SIG-M5 (cell line): ENCODE measurements around the gene DUSP3.

ENCODE experiments used
- DNase-seq: peaks from one replicate; lab custom pipeline; 2025; lab: John Stamatoyannopoulos, UW

The DUSP3 gene

DNA sequence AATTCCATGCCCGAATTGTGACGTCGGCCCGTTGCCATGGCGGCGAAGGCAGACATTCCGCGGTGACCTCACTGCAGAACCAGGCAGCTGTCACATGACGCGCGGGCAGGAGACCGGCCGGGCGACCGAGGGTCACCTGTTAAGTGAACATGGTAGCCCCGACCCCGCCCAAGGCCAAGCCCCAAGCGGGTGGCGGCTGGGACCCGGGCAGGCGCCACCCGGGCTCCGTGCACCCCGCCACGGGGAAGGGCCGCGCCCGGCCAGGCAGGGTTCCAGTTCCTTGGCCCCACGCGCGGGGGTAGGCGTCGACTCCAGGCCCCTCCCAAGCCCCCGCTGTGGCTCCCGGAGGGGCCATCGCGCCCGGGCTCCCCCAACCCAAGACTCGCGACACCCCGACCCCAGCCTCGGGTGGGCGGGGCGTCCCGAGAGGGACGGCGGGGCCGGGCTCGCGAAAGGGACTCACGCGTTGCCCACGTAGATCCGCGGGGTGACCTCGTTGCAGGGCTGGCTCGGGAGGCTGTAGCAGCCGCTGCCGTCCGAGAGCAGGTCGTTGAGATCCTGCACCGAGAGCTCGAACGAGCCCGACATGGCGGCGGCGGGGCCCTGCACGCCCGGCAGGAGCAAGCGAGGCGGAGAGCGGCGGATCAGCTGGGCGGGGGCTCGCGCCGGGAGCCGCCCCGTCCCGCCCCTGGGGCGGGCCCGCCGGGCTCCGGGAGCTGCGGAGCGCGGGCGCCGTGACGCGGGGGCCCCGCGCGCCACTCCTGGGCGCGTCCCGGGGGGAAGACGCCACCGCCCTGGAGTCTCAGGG lies at the start of gene DUSP3:
TSS of gene DUSP3 (minus strand) at position 641 of the 808 bp plus-strand sequence. CDS start at position 588, 53 bp downstream.
- no peak for DNase-seq

DNA sequence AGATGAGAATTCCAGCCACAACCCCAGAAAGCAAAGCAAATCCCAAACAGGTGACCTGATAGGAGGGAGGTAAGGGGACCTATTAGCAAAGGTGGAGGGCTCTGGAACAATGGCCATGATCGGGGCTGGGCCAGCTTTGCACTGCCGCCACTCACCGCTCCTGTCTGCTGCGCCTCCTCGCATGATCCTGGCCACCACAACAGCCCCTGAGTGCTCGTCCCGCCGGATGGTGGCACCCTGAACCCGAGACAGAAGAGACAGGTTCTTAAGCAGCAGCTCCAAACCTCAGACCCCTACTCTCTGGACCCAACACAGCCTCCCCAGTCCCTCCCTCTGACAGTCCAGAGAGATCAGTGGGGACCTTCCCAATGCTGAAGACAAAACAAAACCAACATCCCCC lies 48.8 kb upstream of the DUSP3 start:
- DNase-seq, result no peak

DNA sequence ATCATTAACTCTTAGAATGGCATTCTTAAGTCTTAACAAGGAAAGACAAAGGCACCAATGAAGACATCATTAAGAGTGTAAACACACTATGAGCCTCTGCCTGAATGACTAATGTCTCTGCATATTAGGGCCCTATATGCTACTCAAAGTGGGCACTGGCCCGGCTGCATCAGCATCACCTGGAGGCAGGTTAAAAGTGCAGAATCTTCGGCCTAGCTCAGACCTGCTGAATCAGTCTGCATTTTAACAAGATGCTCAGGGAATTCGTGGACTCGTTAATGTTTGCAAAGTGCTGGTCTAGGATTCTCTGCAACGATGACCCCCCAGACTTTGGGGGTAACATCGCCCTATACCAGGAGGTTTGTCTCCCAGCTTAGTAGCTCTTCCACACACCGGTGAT lies 47.4 kb upstream of the DUSP3 start:
- no peak for DNase-seq

DNA sequence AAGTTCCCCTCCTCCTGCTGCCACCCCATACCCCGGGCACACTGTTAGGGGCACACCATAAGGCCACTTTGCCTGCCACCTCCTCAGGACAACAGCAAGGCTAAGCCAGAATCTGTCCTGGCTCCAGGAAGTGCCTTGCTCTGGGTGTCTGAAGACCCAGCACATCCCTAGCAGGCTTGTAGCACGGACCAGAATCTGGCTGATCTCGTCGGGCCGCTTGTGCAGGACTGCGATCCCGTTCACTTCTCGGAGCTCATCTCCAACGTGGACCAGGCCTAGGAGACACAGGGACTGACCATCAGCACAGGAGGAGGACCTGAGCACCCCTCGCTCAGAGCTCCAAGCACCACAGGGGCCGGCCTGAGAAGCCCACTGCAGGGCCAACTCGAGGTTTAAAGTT lies 46.8 kb upstream of the DUSP3 start:
- DNase-seq, result no peak

DNA sequence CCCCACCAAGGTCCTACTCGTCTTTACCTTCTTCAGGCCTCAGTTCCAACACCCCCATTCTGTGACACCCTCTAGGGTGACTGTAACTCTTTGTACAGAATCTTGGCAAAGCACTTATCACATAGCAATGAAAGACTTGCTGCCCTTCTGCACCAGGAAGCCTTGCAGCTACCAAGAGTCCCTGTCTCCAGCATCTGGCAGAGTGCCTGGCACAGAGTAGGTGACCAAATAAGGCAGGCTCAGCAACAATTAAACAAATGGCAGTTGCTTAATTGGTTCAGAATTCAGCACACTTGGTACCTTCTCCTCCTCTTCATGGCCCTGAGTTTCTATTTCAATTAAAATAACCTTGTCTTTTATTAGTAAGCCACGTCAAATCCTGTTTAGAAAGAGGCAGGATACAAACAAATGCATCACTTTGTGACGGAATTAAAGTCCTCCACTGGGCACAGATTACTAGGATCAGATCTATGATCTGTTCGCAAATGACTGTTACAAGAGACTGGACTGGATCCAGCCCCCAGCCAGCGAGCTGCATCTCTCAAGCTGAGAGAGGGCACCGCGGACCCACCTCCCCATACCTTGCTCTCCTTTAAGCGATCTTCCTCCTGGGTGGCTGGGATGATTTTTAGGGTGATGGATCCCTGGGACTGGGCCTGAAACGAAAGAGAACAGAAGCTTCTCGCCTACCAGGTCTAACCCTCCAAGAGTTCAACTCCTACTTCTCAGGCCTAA lies 44.7 kb upstream of the DUSP3 start:
- no peak for DNase-seq

DNA sequence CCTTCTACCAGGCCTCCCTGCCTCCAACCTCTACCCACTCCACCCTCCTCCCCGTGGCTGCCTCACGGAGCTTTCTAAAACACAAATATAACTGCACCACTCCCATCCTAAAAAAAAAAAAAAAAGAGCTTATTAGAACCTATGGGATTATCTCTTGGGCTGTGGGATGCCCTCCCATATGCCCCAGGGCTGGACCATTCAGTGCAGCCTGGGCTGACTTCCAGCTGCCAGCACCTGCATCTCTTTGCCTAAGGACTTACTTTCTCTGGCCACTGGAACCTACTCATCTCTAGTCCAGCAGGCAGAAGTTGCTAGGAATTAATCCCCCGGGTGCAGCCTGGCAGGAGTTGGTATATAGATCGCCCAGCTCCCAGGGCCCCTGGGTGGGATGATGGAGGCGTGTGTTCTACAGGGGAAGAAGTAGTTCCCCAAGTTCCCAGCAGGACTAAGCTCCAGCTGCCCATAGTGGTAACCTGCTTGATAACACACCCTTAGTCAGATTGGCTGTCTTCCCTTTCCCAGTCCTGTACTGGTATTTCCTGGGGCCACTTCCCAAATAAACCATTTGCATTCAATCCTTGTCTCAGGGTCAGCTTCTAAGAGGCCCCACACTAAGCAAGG lies 43.9 kb upstream of the DUSP3 start:
- no peak for DNase-seq

DNA sequence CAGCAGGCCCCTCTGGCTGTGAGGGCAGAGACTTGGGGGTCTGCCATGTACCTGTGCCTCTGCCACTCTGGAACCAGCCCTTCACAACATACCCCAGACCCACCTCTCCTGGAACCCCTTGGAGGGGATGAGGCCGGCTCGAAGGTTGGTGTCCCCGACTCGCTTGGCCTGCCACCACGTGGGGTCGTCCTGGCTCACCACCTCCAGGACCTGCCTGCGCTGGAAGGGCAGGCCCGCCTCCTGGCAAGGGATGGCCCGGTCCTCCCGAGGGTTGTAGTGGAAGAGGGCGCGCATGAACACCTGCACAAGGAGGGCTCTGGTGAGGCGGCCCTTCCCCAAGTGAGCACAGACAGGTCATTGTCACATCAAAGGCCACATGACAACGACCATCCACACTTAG lies 42.0 kb upstream of the DUSP3 start:
- DNase-seq, result no peak

DNA sequence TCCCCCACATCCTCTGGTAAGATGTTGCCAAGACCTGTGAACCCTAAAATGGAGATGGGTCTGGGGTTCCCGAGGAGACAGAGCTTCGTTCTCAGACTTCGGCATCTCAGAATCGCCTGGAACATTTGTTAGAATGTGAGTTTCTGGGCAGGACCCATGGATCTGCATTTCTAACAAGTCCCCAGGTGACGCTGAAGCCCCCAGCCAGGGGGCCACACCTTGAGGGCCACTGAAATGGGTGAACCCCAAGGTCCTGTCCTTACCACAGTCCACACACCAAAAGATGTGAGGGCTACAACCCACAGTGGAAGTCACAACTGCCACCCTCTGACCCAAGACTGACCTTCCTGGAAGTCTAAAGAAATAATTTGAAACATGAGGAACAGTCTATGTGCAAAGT lies 40.2 kb upstream of the DUSP3 start:
- DNase-seq, result no peak

DNA sequence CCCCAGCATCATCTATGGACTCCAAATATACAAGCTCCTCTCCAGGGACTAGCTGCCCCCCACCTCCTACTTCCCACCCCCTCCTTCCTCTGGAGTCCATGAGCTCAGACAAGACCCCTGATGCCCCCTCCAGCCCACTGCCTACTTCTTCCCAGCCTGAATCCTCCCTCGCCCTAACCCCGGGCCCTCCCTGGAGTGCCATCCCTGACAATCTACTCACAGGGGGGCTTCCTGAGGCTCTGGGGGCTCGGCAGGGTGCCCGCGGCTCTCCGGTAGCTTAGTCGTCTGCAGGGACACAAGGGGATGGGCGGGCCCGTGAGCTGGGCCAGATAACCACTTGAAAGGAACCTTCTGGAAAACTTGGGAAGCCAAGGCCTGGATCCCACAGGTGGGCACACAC lies 39.0 kb upstream of the DUSP3 start:
- DNase-seq, result no peak

DNA sequence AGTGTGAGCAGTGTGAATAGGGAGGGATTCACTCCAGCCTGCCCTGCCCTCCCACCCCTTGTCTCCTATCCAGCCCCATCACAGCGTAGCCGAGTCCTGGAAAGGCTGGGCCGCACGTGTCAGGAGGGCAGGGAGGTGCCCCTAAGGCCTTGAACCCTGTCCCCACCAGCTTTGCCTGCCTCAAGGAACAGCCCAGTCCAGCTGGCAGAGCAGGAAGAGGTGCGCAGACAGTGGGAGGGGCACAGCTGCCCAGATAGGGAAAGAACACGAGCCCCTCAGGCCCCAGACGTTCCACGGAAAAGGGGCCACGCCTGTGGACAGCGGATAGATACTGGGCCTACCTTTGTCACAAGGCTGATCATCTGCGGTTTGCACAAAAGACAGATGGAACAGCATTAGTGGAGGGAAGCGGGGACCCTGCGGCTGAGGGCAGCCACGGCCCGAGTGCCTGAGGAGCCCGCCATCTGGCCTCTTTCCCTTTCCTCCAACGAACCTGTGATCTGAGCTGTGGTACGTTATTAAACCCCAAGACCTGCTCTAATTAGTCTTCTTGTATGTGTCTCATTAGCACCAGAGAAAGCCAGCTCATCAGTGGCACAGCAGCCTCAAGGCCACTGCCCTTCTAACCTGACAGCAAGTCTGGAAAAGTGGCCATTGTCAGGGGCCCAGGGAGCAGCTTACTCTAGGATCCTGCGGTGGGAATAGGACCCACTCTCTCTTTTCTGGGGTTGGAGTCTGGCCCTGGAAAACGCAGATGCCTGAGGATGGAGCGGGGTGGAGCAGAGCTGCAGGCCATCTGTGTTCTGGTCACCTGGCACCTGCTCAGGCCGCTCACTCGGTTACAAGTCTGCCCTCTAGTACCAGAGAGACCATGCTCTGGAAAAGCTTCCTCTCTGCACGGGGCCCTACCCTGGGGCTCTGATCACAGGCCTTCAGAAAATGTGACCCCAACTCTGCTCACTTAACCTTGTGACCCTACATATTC lies 37.9 kb upstream of the DUSP3 start:
- no peak for DNase-seq

DNA sequence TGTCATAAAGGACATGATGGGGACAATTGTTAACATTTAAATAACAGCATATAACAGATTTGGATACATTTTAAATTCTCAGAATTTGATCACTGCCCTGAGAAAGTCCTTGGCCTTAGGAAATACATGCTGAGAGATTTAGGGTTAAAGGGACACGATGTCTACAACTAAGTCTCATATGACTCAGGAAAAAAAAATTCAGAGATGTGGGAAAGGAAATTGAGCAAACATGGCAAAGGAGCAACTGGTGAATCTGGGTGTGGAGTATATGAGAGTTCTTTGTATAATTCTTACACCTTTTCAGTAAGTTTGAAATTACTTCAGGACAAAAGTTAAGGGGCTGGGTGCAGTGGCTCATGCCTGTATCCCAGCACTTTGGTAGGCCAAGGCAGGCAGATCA lies 35.9 kb upstream of the DUSP3 start:
- no peak for DNase-seq

DNA sequence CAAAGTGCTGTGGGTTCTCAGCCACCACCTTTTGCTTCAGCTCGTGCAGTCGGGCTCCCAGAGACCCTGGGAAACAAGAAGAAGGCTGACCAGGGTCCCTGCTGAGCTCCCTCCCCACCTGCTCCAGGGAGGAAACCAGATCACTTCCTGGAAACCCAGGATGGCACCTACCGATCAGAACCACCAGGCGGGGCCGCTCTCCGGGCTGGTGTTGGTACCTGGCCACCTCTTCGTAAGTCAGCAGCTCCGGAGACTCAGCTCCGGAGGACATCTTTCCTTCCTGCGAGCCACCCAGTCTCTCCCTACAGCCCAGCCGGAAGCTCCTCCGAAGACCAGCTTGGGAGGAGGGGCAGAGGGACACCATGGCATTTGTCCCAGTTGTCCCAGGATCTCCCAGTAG lies 35.2 kb upstream of the DUSP3 start:
- no peak for DNase-seq

DNA sequence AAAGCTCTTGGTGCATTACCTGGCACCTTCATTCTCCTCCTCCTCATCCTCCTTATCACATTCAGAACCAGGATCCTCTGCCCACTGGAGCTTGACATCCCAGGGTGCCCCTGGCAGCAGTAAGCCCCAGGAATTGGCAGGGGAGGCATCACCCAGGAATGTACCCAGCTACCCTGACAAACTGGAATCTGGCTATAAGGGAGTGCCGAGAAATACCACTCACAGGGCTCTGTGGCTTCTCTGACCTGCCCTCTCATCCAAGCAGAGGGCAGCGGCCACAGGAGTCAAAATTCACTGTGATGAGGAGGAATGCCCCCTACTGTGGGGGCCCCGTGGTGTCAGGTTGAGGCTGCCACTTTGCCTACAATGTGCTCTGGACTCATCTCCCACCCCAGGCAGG lies 34.6 kb upstream of the DUSP3 start:
- no peak for DNase-seq

DNA sequence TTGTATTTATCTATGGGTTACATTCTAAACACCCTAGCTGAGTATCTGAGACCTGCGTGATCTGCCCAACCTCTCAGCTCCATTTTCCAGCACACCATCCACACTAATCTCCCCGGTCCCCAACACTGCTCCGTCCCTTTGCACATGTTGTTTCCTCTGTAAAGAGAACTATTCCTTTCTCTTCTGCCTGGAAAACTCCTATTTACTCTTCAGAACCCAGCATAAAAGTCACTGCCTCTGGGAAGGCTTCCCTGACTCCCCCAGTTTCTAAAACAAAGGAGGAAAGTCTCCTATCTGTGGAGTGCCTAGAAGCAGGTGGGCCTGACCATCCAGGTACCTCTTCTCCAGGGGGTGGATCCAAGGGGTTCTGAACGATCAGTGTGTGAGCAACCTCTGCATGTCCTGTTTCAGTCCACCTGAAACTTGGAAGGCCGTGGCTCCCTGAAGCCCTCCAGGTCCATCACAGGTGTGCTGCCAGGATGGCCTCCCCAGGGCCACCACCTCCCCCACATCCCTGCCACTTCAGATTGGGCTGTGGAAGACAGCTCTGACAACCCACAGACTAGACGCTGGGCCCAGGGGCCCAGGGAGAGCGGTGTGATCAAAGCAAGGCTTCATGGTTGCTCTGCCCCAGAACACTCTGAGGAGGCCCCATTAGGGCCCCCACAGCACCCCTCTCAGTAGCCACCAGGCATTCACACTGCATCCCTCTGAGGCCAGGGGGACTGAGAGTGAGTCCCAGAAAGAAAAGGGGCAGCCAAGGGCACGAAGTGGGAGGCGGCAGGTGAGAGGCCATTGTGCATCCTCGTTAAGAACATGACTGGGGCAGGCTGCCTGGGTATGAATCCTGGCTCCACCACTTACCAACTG lies 33.9 kb upstream of the DUSP3 start:
- DNase-seq, result no peak

DNA sequence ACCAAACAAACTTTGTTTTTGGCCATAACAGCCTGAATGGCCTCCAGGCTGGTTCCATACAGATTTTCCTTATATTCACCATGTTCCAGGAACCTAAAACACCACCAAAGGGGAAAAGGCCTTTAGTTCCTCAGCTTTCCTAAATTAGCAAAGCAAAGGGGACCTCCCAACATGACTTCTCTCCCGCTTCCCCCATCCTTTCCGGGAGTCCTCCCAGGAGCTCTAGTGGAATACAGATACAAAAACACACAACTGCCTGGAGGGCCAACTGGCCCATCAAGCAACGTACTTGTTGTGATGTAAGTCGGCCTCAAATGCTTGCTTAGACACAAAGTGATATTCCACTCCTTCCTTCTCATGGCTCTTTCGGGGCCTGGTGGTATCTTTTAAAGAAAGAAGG lies 32.0 kb upstream of the DUSP3 start:
- no peak for DNase-seq

DNA sequence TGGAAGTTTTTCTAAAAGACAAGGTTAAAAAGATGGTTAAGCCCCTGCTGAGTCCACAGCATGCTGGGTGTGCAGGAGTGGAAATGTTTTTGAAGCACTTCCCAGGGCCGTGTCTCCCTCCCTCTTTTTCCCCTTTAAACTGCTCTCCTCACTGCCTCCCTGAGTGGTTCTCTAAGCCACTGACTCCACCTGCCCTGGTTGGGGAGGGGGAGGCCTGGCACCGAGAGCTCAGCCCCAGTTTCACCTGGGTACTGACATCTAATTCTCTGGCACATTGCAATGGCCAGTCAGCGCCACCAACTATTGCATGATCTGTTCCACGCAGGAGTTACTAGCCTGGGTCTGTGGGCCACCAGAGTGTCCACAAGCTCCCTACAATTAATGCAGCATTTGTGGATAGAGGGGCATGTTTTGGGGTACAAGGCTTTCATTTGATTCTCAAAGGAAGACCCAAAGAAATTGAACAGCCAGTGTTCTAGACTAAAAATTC lies 31.5 kb upstream of the DUSP3 start:
- no peak for DNase-seq

DNA sequence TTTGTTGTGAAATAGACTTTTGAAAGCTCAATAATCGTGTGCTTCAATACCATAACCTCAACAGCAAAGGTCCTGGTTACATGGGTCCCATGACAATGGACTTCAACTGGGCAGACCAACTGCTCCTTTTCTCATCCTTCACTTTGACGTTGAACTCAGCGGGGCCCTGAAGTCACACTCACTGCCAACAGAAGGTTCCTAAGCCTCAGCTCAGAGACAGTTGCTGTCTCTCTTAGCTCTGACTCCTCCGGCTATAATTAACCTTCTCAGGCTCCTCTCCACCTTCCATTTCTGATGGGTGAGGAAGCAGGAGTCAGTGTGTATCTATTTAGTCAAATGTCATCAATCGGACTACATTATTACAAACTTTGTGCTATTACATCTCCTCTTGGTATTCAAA lies 30.3 kb upstream of the DUSP3 start:
- no peak for DNase-seq

DNA sequence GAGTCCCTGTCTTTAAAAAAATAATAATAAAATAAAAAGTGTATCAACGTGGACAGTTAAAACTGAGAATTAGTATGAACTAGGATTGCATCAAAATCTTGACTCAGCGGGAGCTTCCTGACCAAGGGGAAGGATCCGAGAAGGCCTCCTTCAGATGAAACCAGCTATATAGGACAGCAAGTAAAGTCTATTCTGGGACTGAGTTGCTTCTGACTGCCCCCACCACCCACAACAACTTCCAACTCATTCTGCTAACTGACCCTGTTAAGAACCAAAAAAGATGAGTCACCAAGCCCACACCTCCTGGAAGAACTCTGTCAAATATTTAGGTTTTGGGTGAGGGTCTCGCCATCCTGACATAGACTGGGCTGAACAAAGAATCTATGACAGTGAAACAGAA lies 29.3 kb upstream of the DUSP3 start:
- no peak for DNase-seq

DNA sequence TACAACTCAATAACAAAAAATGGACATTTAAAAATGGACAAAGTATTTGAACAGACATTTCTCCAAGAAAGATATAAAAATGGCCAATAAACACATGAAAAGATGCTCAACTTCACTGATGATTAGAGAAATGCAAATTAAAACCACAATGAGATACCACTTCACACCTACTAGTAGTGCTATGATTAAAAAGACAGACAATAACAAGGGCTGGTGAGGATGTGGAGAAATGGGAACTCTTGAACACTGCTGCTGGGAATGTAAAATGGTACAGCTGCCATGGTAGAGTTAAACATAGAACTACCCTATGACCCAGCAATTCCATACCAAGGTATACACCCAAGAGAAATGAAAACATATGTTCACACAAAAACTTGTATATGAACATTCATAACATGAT lies 26.3 kb upstream of the DUSP3 start:
- no peak for DNase-seq

DNA sequence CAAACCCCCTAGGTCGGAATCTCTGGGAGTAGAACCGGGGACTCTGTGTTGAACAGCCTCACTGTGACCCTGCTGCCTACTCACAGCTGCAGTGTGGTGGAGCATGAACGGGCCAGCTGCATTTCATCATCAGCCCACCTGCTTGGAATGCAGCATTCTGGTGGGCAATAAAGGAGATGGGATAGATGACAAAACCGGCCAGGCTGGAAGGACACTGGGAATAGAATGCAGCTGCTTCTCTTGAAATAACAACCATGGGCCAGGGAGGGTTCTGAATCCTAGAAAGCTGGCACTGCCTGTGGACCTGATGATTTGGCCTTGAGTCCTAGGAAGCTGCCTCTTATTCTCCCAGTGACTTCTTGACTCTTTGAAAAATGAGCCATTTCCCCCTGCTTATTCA lies 25.0 kb upstream of the DUSP3 start:
- DNase-seq, result no peak

DNA sequence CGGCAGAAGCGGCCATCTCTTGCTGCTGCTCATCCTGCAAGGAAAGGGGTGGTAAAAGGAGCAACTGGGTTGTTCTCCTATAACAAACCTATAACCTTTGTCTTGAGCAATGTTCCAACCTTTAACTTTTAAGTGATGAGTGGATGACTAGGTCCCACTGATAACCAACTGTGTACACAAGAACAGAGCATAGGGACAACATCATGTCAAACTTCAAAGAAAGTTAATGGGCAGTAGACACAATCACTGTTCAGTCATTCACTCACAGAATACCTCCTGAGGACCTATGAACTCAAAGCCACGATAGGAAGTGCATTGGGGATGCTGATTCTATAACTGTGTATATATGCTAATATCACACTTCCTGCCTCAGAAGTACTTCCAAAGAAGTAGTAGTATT lies 23.1 kb upstream of the DUSP3 start:
- DNase-seq, result no peak
